ENCODE measurements around the gene TIMP2. TPM values are rescaled to one million over a fixed set of nuclear protein-coding genes. Genes with fewer than 3 reads are reported as not detected.

TIMP2 gene
- total and polyA plus RNA-seq, 4 donors, result 47.5 to 176 (median 91.9) TPM

GRCh38 chr17:78898947-78899346, 26.2 kb downstream of the TIMP2 start:
- H3K36me3 ChIP-seq (ENCODE audit: control insufficient read depth in 4 of 4, insufficient read depth in 4 of 4, low read length in 4 of 4), result peaks cover 0 to 10% (median 5%) of the 10 kb centered on the region in 4 donors
- no peak for TF ChIP-seq CTCF (IDR thresholded peaks at IDR 0.05; ENCODE audit: control extremely low read depth, extremely low read depth)
- H3K4me1 ChIP-seq (ENCODE audit: control insufficient read depth in 5 of 5, insufficient read depth in 5 of 5, low read length in 5 of 5), result peaks cover 2 to 22% (median 7%) of the 10 kb centered on the region in 5 donors
- H3K4me3 ChIP-seq, result no peak overlapping the region
- ATAC-seq (ENCODE audit: insufficient read depth, low FRiP score) (no peak), DNase-seq (no peak)
- no peak overlapping the region for H3K9ac ChIP-seq (ENCODE audit: insufficient read depth in 1 of 2, low read length in 2 of 2)
- no peaks in the 10 kb centered on the region for H3K27me3 ChIP-seq (ENCODE audit: control insufficient read depth in 3 of 3, insufficient read depth in 3 of 3, low read length in 2 of 3)
- 90 to 96% methylated on average over 13 of the region's 13 CpGs for WGBS, 2 donors
- H3K27ac ChIP-seq (ENCODE audit: low read depth in 1 of 2, low read length in 1 of 2), result peak overlapping the region in 1 of 2 donors; percentile 39
- no peaks in the 10 kb centered on the region for H3K9me3 ChIP-seq (ENCODE audit: control insufficient read depth in 4 of 4, insufficient read depth in 3 of 4, low read length in 3 of 4)

- peaks cover 0 to 8% (median 6%) of the 10 kb centered on the region in 4 donors for H3K36me3 ChIP-seq (ENCODE audit: control insufficient read depth in 4 of 4, insufficient read depth in 4 of 4, low read length in 4 of 4)
- peaks cover 2 to 22% (median 7%) of the 10 kb centered on the region in 5 donors for H3K4me1 ChIP-seq (ENCODE audit: control insufficient read depth in 5 of 5, insufficient read depth in 5 of 5, low read length in 5 of 5)
- H3K4me3 ChIP-seq, result no peak overlapping the region
- ATAC-seq (ENCODE audit: insufficient read depth, low FRiP score) (no peak), DNase-seq (no peak)
- no peak for TF ChIP-seq CTCF (IDR thresholded peaks at IDR 0.05; ENCODE audit: control extremely low read depth, extremely low read depth)
- no peak overlapping the region for H3K9ac ChIP-seq (ENCODE audit: insufficient read depth in 1 of 2, low read length in 2 of 2)
- no peaks in the 10 kb centered on the region for H3K27me3 ChIP-seq (ENCODE audit: control insufficient read depth in 3 of 3, insufficient read depth in 3 of 3, low read length in 2 of 3)
- no peaks in the 10 kb centered on the region for H3K9me3 ChIP-seq (ENCODE audit: control insufficient read depth in 4 of 4, insufficient read depth in 3 of 4, low read length in 3 of 4)
- peak overlapping the region in 1 of 2 donors; percentile 7 for H3K27ac ChIP-seq (ENCODE audit: low read depth in 1 of 2, low read length in 1 of 2)
- 78 to 83% methylated on average over 17 of the region's 17 CpGs for WGBS, 2 donors
Measured at GRCh38 chr17:78898075-78898836, 26.9 kb downstream of the TIMP2 start.

GRCh38 chr17:78897664-78898047, 27.5 kb downstream of the TIMP2 start:
- Histone ChIP-seq H3K4me1 (ENCODE audit: control insufficient read depth in 5 of 5, insufficient read depth in 5 of 5, low read length in 5 of 5) (peaks cover 2 to 22% (median 6%) of the 10 kb centered on the region in 5 donors), H3K36me3 (ENCODE audit: control insufficient read depth in 4 of 4, insufficient read depth in 4 of 4, low read length in 4 of 4) (peaks cover 0 to 12% (median 6%) of the 10 kb centered on the region in 4 donors), H3K4me3 (no peak overlapping the region), H3K9ac (ENCODE audit: insufficient read depth in 1 of 2, low read length in 2 of 2) (no peak overlapping the region), H3K27ac (ENCODE audit: low read depth in 1 of 2, low read length in 1 of 2) (peak overlapping the region in 1 of 2 donors; percentile 7), H3K27me3 (ENCODE audit: control insufficient read depth in 3 of 3, insufficient read depth in 3 of 3, low read length in 2 of 3) (no peaks in the 10 kb centered on the region), H3K9me3 (ENCODE audit: control insufficient read depth in 4 of 4, insufficient read depth in 3 of 4, low read length in 3 of 4) (no peaks in the 10 kb centered on the region)
- WGBS, 2 donors, result 76 to 89% methylated on average over 7 of the region's 7 CpGs
- ATAC-seq (ENCODE audit: insufficient read depth, low FRiP score) (no peak), DNase-seq (peak in 1 of 3 donors; percentile 67)
- no peak for TF ChIP-seq CTCF (IDR thresholded peaks at IDR 0.05; ENCODE audit: control extremely low read depth, extremely low read depth)
